Skeletal muscle tissue (tissue), 4 donors: ENCODE results near the gene CPD. TPM values are rescaled to one million over a fixed set of nuclear protein-coding genes. Genes with fewer than 3 reads are reported as not detected.
A peak's percentile ranks its signal among the peaks of the same experiment; 100 is the strongest.

Experiments
- H3K27ac ChIP-seq: one replicate; pipeline ENCODE4 v1.7.0; 2013; ENCODE audit warnings: mild to moderate bottlenecking, low read depth, low read length, inconsistent platforms
- H3K27me3 ChIP-seq, 3 donors: one replicate each; pipeline ENCODE4 v1.7.0; 2013; ENCODE audit warnings: low read length in 3 of 3; ENCODE audit not compliant: control insufficient read depth in 3 of 3, insufficient read depth in 3 of 3
- H3K36me3 ChIP-seq, 3 donors: one replicate each; pipeline ENCODE4 v1.7.0; 2013; ENCODE audit warnings: low read length in 3 of 3; ENCODE audit not compliant: control insufficient read depth in 3 of 3, insufficient read depth in 3 of 3
- H3K4me1 ChIP-seq, 3 donors: one replicate each; pipeline ENCODE4 v1.7.0; 2013; ENCODE audit warnings: low read length in 3 of 3, mild to moderate bottlenecking in 3 of 3; ENCODE audit not compliant: control insufficient read depth in 3 of 3, insufficient read depth in 3 of 3
- H3K4me3 ChIP-seq, 3 donors: one replicate each; pipeline ENCODE4 v1.7.0; 2013; ENCODE audit warnings: low read length in 3 of 3
- H3K9ac ChIP-seq, 3 donors: one replicate each; pipeline ENCODE4 v1.7.0; 2013; ENCODE audit warnings: low read length in 3 of 3, mild to moderate bottlenecking in 3 of 3, moderate library complexity in 2 of 3, low read depth in 1 of 3
- H3K9me3 ChIP-seq, 3 donors: one replicate each; pipeline ENCODE4 v1.7.0; 2013; ENCODE audit warnings: low read length in 3 of 3; ENCODE audit not compliant: control insufficient read depth in 3 of 3
- total RNA-seq: library from RNA; depleted of rRNA; stranded (reverse); fragments of >200 nt; gene quantifications from one replicate; pipeline ENCODE4 v1.2.3, GENCODE V29; 2014
- donor health status: Osteomylitis.

The CPD gene
- total RNA-seq, result 41.8 TPM

DNA sequence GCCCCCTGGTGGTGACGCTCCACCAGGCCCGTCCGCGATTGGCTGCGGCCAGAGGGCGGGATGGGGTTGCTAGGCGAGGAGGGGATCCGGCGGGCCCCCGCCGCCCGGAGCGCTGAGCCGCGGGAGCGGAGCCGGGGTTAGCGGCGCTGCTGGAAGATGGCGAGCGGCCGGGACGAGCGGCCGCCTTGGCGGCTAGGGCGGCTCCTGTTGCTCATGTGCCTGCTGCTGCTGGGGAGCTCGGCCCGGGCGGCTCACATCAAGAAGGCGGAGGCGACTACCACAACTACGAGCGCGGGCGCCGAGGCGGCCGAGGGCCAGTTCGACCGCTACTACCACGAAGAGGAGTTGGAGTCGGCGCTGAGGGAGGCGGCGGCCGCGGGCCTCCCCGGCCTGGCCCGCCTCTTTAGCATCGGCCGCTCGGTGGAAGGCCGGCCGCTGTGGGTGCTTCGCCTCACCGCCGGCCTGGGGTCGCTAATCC, at the start of gene CPD:
Gene CPD (plus strand): TSS at position 103 of the 478 bp plus-strand sequence. CDS start 54 bp downstream, at position 157.
- Histone ChIP-seq H3K4me3 (peak within 1 kb of the TSS; percentile 78 to 89 (median 79)), H3K9me3 (no peaks in the 10 kb centered on the region), H3K27me3 (peaks cover 0 to 3% (median 0%) of the 10 kb centered on the region in 3 donors), H3K9ac (peak within 1 kb of the TSS; percentile 77 to 87 (median 85)), H3K4me1 (peaks cover 13 to 23% (median 15%) of the 10 kb centered on the region in 3 donors), H3K36me3 (no peaks in the 10 kb centered on the region), H3K27ac (peak within 1 kb of the TSS; percentile 82)

DNA sequence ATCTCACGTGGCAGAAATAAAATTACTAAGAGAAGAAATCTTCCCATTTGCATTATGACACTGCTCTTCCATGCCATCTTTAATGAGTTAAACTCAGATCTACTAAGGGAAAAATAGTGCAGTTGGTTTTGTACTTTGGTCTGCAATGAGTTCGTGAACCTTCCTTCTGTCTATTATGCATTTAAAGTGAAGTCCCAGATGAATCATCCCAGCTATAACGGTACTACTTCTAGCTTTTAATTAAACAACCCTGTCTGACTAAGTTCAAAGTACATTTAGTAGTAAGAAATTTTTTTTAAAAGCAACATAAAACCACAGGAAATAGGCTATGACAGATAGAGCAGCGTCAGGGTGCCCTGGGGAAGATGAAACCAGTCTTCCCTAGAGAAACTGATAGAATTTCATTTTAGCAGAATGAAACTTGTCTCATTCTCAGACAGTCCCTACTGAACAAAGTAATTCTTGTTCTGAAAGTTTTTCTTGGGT, 46.6 kb upstream of the CPD start:
- H3K4me1 ChIP-seq, result no peaks in the 10 kb centered on the region
- H3K27ac ChIP-seq, result no peak overlapping the region
- H3K4me3 ChIP-seq, result no peak overlapping the region
- no peaks in the 10 kb centered on the region for H3K9me3 ChIP-seq
- no peaks in the 10 kb centered on the region for H3K36me3 ChIP-seq
- H3K9ac ChIP-seq, result no peak overlapping the region
- H3K27me3 ChIP-seq, result peaks cover 0 to 6% (median 5%) of the 10 kb centered on the region in 3 donors

DNA sequence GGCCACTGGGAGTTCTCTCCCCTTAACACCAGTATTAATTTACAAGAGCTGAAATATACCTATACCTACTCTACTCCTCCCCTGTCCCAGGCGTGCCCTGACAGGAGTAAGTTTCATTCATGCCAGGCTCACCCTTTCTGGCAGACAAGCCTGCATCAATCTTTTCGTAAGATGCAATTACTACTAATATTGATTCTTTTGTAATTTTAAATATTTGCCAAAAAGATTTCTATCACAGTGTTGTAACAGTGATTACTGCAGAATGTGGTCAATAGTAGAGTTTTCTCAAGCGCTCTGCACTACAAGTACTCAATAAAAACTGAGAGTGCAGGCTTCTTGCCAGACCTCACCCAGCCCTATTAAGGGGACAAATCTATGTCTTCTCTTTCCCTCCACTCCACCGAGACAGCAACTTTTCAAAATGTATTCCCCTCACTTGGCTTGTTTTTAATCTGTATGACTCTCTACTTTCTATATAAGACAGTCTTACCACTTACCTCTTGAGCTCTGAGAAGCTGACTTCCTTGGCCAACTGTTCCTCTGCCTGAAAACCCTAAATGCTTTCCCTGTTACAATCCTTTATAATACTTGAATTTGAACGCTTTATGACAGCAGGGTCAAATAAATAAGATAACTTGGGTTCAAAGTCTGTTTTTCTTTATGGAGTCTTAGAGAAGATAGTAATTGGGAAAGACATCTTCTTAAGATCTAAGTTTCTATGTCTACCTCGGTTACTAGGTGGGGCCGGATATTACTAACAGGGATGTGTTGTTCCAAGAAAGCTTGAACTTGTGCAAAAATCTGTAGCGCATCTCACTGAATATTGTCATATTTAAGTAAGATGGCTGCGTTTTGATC, 45.0 kb upstream of the CPD start, which contains the start of gene TMIGD1:
Gene TMIGD1 (minus strand): TSS at position 555 of the 858 bp plus-strand sequence. CDS start 1,924 bp downstream, outside the sequence.
- Histone ChIP-seq H3K27ac (no peak within 1 kb of the TSS), H3K27me3 (peaks cover 0 to 6% (median 5%) of the 10 kb centered on the region in 3 donors), H3K9me3 (no peaks in the 10 kb centered on the region), H3K4me3 (no peak within 1 kb of the TSS), H3K4me1 (no peaks in the 10 kb centered on the region), H3K9ac (no peak within 1 kb of the TSS), H3K36me3 (no peaks in the 10 kb centered on the region)

DNA sequence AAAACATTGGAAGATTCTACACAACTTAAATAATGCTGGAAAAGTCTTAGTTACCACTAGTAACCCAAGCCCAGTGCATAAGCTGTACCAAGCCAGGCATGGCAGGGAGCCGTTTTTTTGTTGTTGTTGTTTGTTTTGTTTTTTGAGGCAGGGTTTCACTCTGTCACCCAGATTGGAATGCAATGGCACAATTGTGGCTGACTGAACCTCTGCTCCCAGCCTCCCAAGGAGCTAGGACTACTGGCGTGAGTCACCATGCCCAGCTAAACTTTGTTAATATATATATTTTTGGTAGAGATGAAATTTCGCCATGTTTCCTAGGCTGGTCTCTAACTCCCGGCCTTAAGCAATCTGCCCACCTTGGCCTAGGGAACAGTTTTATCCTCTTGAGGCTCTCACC, 44.3 kb upstream of the CPD start:
- H3K4me1 ChIP-seq, result no peaks in the 10 kb centered on the region
- no peaks in the 10 kb centered on the region for H3K9me3 ChIP-seq

DNA sequence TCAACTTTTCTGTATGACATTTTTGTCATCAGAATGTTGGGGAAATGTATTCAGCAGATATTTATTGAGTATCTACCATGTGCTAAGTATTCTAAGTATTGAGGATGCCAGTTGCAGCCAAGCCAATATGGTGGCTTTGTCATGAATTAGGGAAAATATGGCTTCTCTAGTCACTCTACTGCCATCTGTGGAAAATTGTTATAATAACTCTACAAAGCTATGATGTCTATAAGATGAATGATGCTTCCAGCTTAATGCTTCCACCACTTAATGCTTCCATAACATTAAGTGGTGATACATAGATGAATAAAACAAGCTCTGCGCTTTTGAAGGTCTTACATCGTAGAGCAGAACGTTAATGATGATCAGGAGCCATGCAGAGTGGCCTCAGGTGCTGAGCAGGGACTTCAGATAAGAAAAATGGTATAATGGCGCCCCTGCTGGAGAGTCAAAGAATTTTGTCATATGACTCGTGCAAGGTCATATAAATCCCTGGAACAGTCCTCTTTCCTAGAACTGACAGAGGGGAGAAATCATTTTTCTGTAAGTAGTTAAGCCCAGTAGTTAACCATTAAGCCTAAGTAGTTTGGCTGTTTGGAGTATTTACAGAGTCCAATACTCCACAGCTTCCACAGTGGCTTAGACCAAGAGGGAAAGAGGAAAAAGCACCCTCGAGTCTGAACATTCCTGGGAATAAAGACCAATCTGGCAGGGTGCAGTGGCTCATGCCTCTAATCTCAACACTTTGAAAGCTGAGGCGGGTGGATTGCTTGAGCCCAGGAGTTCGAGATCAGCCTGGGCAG, 42.2 kb upstream of the CPD start:
- H3K9me3 ChIP-seq, result no peaks in the 10 kb centered on the region
- no peak overlapping the region for H3K9ac ChIP-seq
- no peaks in the 10 kb centered on the region for H3K36me3 ChIP-seq
- H3K4me3 ChIP-seq, result no peak overlapping the region
- no peaks in the 10 kb centered on the region for H3K27me3 ChIP-seq
- no peak overlapping the region for H3K27ac ChIP-seq
- H3K4me1 ChIP-seq, result peaks cover 1 to 3% (median 2%) of the 10 kb centered on the region in 3 donors

More for the DNA sequence above, 44.3 kb upstream of the CPD start:
- no peak overlapping the region for H3K9ac ChIP-seq
- H3K27me3 ChIP-seq, result peaks cover 0 to 5% (median under 1%) of the 10 kb centered on the region in 3 donors
- no peaks in the 10 kb centered on the region for H3K36me3 ChIP-seq
- H3K27ac ChIP-seq, result no peak overlapping the region
- H3K4me3 ChIP-seq, result no peak overlapping the region

DNA sequence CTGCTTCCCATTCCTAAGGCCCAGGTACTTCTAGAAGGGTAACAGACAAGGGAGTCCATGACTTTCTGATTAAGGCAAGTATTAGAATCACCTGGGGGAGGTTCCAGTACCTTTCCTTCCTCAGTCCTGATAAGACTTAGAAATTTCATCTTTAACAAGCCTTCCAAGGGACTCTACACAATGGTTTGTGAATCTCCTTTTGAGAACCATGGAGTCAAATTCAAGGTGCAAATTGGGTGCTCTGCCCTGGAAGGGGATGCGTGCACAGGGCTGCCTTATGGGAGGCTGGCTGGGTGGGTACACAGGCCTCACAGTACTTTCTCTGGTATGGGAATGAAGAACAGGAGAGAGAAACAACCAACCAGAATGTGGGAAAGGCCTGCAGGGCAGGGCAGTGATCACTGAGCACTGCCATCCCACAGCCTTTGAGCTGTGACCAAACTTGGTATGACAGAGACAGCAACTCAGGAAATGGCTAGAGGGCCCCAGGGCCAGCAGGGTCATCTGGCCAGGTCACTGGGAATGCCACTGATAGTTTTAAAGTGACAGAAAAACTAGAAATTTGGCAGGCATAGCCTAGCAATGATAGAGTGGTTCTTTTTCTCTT, 41.2 kb upstream of the CPD start:
- peaks cover 2 to 5% (median 3%) of the 10 kb centered on the region in 3 donors for H3K4me1 ChIP-seq
- H3K9ac ChIP-seq, result no peak overlapping the region
- H3K4me3 ChIP-seq, result no peak overlapping the region
- H3K9me3 ChIP-seq, result no peaks in the 10 kb centered on the region
- no peaks in the 10 kb centered on the region for H3K36me3 ChIP-seq
- H3K27ac ChIP-seq, result no peak overlapping the region
- H3K27me3 ChIP-seq, result no peaks in the 10 kb centered on the region

DNA sequence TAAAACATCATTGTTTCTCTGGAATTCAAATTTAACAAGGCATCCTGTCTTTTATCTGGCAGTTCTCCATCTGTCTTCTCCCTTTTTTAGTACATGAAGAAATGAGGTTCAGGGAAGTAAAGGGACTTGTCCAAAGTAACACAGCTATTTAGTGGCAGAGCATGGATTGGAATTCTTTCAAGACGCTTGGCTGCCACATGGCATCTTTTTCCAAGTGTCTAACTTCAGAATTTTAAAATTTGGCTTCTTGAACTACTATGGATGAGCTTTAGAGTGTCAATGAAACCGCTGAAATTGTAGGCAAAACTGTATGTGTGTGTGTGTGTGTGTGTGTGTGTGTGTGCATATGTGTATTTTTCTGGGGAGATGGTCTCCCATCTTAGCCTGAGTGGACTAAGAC, 39.6 kb upstream of the CPD start:
- no peaks in the 10 kb centered on the region for H3K27me3 ChIP-seq
- H3K36me3 ChIP-seq, result no peaks in the 10 kb centered on the region
- H3K4me1 ChIP-seq, result peaks cover 2 to 5% (median 3%) of the 10 kb centered on the region in 3 donors
- no peak overlapping the region for H3K9ac ChIP-seq
- no peak overlapping the region for H3K4me3 ChIP-seq
- H3K9me3 ChIP-seq, result no peaks in the 10 kb centered on the region
- no peak overlapping the region for H3K27ac ChIP-seq

DNA sequence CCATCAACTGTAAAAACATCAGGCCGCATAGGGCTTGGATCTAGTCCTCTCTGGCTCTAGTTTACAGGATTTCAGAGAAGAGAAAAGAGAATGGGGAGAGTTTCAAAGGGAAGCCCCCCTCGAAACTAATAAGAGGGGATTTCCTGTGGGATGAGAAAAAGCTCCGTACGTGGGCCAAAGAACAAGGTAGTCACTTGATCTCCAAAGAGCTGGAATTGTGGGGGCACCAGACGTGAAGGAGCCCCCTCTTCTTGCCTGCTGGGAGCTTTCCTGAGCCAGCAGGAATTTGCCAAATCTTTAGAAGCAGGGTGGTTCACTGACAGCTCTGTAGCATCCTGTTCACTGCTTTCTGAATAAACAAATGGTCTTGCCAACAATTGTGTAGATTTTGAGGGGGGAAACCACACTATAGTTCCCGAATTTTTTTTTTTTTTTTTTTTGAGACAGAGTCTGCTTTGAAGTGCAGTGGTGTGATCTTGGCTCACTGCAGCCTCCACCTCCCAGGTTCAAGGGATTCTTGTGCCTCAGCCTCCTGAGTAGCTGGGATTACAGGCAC, 37.8 kb upstream of the CPD start:
- Histone ChIP-seq H3K9me3 (no peaks in the 10 kb centered on the region), H3K4me3 (no peak overlapping the region), H3K27me3 (no peaks in the 10 kb centered on the region), H3K4me1 (peaks cover 2 to 12% (median 8%) of the 10 kb centered on the region in 3 donors), H3K9ac (no peak overlapping the region), H3K27ac (peak overlapping the region; percentile 60), H3K36me3 (no peaks in the 10 kb centered on the region)

DNA sequence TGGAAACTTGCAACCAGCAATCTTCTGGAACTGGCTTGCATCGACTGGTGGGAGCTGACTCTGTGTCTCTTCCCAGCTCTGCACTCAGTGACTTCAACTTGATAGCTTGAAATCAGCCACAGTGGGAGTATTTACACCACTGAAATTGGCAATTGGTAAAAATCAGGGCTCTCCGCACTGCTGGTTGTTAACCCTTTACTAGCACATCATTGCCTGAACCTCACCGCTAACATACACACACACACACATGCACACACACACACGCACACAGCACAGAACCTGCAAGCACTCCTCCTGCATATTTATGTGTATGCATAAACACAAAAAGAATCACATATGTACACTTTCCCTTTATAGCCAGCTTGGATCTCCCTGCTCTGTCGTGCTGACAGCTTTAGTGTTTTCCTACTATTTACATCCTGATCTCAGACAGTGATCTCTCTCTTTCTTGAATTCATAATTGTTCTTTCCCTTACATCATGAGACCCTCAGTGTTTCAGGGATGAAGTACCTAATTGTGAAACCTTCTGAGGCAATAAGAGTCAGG, 37.0 kb upstream of the CPD start:
- H3K4me1 ChIP-seq, result peaks cover 2 to 12% (median 8%) of the 10 kb centered on the region in 3 donors
- no peaks in the 10 kb centered on the region for H3K36me3 ChIP-seq
- H3K9ac ChIP-seq, result no peak overlapping the region
- H3K4me3 ChIP-seq, result no peak overlapping the region
- H3K27ac ChIP-seq, result no peak overlapping the region
- H3K27me3 ChIP-seq, result no peaks in the 10 kb centered on the region
- H3K9me3 ChIP-seq, result no peaks in the 10 kb centered on the region
